ENCODE data around the gene PDLIM4.

Gene PDLIM4

DNA sequence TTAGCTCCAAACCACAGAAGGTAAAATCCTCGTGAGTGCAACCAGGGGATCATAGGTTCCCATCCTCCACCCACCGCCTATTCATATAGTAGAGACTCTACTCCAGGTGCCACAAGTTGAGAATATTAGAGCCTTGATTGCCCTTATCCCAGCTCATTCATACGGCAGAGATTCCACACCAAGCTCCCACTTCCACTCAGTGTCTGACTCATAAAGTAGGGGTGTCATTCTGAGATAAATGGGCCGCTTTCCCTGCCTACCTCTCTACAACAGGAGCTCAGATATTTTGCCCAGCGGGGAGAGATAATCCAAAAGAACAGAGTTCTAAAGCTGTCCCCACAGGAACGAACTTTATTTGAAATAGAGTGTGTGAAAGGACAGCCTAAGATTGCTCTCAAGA lies 46.1 kb downstream of the PDLIM4 start:
- TF ChIP-seq, protein P1, sequence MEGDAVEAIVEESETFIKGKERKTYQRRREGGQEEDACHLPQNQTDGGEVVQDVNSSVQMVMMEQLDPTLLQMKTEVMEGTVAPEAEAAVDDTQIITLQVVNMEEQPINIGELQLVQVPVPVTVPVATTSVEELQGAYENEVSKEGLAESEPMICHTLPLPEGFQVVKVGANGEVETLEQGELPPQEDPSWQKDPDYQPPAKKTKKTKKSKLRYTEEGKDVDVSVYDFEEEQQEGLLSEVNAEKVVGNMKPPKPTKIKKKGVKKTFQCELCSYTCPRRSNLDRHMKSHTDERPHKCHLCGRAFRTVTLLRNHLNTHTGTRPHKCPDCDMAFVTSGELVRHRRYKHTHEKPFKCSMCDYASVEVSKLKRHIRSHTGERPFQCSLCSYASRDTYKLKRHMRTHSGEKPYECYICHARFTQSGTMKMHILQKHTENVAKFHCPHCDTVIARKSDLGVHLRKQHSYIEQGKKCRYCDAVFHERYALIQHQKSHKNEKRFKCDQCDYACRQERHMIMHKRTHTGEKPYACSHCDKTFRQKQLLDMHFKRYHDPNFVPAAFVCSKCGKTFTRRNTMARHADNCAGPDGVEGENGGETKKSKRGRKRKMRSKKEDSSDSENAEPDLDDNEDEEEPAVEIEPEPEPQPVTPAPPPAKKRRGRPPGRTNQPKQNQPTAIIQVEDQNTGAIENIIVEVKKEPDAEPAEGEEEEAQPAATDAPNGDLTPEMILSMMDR (IDR thresholded peaks at IDR 0.05; ENCODE audit: low read depth, low read length) = no peak
- no peak for DNase-seq
- H3K27ac ChIP-seq = no peak overlapping the region
- H3K4me3 ChIP-seq (ENCODE audit: low read depth, low read length) = no peak overlapping the region
- no peaks in the 10 kb centered on the region for H3K36me3 ChIP-seq
- no peaks in the 10 kb centered on the region for H3K27me3 ChIP-seq (ENCODE audit: insufficient read depth, low read depth, severe bottlenecking)
- H3K9me3 ChIP-seq (ENCODE audit: severe bottlenecking) = peaks cover 7% of the 10 kb centered on the region

DNA sequence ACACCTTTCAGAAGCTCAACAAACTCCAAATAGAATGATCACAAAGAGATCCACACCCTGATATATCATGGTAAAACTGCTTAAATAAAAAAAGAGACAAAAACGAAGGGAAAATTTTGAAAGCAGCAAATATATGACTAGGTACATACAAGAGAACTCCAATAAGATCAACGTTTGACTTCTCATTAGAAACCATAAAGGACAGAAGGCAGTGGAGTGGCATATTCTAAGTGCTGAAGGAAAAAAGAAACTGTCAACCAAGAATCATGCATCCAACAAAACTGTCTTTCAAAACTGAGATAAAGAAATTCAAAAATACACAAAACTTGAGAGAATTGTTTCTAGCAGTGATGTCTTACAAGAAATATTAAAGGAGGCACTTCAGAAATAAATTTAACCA lies 47.9 kb downstream of the PDLIM4 start:
- DNase-seq = no peak
- H3K36me3 ChIP-seq = no peaks in the 10 kb centered on the region
- TF ChIP-seq, protein P1 (IDR thresholded peaks at IDR 0.05; ENCODE audit: low read depth, low read length) = no peak
- H3K9me3 ChIP-seq (ENCODE audit: severe bottlenecking) = peaks cover 7% of the 10 kb centered on the region
- H3K4me3 ChIP-seq (ENCODE audit: low read depth, low read length) = no peak overlapping the region
- H3K27me3 ChIP-seq (ENCODE audit: insufficient read depth, low read depth, severe bottlenecking) = no peaks in the 10 kb centered on the region
- no peak overlapping the region for H3K27ac ChIP-seq

DNA sequence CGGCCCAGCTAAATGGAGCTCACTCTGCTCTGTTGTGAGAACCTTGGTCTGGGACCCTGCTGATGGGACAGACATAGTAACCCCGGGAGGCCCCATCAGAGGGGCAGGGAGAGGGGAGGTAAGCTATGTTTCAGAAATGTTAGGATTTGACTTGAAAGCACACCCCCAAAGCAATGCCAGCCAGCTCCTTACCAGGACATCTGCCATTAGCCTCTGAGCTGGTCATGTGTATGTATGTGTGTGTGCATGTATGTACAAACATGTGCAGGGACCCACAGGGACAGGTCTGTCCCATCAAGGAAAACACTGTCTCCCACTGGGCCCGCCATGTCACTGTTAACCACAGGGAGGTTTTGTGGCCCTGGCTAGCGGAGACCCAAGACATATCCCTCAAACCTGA lies 51.2 kb downstream of the PDLIM4 start:
- TF ChIP-seq, protein P1 (IDR thresholded peaks at IDR 0.05; ENCODE audit: low read depth, low read length) = no peak
- H3K27ac ChIP-seq = no peak overlapping the region
- H3K4me3 ChIP-seq (ENCODE audit: low read depth, low read length) = no peak overlapping the region

GRCh38 chr5:132309679-132310078 lies 52.2 kb downstream of the PDLIM4 start:
- Histone ChIP-seq H3K36me3 (no peaks in the 10 kb centered on the region), H3K9me3 (ENCODE audit: severe bottlenecking) (peaks cover 6% of the 10 kb centered on the region), H3K4me3 (ENCODE audit: low read depth, low read length) (no peak overlapping the region), H3K27ac (no peak overlapping the region), H3K27me3 (ENCODE audit: insufficient read depth, low read depth, severe bottlenecking) (no peaks in the 10 kb centered on the region)
- no peak for DNase-seq
- TF ChIP-seq, protein P1 (IDR thresholded peaks at IDR 0.05; ENCODE audit: low read depth, low read length) = no peak

More for the DNA sequence above, 51.2 kb downstream of the PDLIM4 start:
- no peaks in the 10 kb centered on the region for H3K36me3 ChIP-seq
- H3K27me3 ChIP-seq (ENCODE audit: insufficient read depth, low read depth, severe bottlenecking) = no peaks in the 10 kb centered on the region
- DNase-seq = no peak
- peaks cover 7% of the 10 kb centered on the region for H3K9me3 ChIP-seq (ENCODE audit: severe bottlenecking)

DNA sequence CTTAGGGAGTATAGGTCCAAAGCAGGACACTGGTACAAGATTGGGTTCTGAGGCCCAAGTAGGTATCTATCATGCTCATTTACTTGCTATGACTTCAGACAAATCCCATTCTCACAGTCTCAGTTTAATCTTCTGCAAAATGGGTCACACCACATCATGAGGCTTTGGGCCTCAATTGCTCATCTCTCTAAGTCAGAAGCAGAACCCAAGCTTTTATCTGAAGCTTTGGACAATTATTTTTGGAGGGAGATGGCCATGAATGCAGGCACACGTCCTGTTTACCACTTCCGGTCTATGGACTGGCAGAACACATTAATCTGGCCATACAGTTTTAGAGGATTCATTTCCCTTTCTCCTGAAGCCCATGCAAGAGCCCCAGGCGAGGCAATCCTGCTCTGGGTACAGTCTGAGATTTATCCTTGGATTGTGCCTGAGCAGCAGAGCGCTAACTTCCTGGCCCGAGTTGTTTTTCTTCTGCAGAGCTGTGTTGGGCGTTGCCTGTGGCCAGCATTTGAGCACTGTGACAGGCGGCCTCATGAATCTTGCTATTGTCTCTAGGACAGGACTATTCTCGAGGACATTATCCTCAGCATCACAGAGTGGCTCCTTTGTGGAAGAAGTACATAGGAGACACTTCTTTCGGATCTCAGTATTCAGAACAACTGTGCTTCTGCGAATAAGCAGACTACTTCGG lies 52.8 kb downstream of the PDLIM4 start:
- Histone ChIP-seq H3K27me3 (ENCODE audit: insufficient read depth, low read depth, severe bottlenecking) (no peaks in the 10 kb centered on the region), H3K9me3 (ENCODE audit: severe bottlenecking) (peaks cover under 1% of the 10 kb centered on the region), H3K27ac (no peak overlapping the region), H3K36me3 (no peaks in the 10 kb centered on the region), H3K4me3 (ENCODE audit: low read depth, low read length) (no peak overlapping the region)
- TF ChIP-seq, protein P1 (IDR thresholded peaks at IDR 0.05; ENCODE audit: low read depth, low read length) = no peak
- no peak for DNase-seq

GRCh38 chr5:132313366-132313765 lies 55.9 kb downstream of the PDLIM4 start:
- no peaks in the 10 kb centered on the region for H3K27me3 ChIP-seq (ENCODE audit: insufficient read depth, low read depth, severe bottlenecking)
- DNase-seq = no peak
- no peak overlapping the region for H3K4me3 ChIP-seq (ENCODE audit: low read depth, low read length)
- no peak overlapping the region for H3K27ac ChIP-seq
- no peaks in the 10 kb centered on the region for H3K9me3 ChIP-seq (ENCODE audit: severe bottlenecking)
- TF ChIP-seq, protein P1 (IDR thresholded peaks at IDR 0.05; ENCODE audit: low read depth, low read length) = no peak
- H3K36me3 ChIP-seq = no peaks in the 10 kb centered on the region

Data from WERI-Rb-1 (cell line).